Left lobe of liver (tissue), 2 donors: Measurements from ENCODE around the gene PRR29. TPM values are rescaled to one million over a fixed set of nuclear protein-coding genes. Genes with fewer than 3 reads are reported as not detected.

ENCODE experiments used
- ATAC-seq: fragments of 200-7000 bp; cut with Tn5 transposase; one replicate; pipeline ENCODE4 v1.9.1; 2020; ENCODE audit warnings: mild to moderate bottlenecking, moderate library complexity
- DNase-seq: peaks from one replicate; pipeline ENCODE4 v3.0.0-alpha.2; 2020; ENCODE audit warnings: low spot score
- total RNA-seq: library from RNA; stranded (reverse); gene quantifications from one replicate; pipeline ENCODE4 v1.2.1, GENCODE V29; 2021
- donor health status: DM: no; HTN: no; CAD: no; lungs with moderate emphysema.
- donor health status: DM: no; HTN: yes; CAD: no.

The PRR29 gene
- 0.18 TPM for total RNA-seq

DNA sequence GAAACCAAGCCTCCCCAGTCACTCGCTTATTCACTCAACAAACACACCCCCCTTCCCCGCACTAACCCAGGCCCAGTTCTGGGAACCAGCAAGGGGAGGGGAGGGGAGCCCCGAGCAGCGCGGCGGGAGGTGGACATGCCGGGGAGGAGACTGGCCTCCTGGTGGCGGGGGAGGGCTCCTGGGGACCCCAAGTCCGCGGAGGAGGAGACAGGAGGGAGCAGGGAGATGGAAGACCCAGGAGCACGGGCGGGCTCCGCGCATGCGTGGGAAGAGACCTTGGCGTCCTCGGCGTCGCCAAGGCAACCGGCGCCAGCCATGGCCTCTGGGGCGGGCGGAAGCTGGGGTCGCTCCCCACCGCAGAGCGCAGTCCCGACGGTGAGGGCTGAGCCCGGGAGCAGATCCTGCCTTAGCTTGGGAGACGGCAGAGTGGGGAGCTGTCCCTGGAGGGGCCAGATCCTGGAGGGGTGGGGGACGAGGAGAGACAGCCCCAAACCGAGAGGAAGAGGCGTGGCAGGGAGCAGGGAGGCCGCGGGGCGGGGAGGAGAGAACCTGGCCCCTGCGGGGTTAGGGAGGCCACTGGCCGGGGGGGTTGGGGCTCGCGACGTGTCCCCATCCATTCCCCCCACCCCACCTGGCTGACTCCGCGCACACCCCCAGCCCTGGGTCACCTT lies at the start of gene PRR29:
TSS of gene PRR29 (plus strand) at position 302 of the 671 bp plus-strand sequence. CDS start at position 316, 14 bp downstream.
- ATAC-seq: peak; percentile 60
- DNase-seq: no peak

DNA sequence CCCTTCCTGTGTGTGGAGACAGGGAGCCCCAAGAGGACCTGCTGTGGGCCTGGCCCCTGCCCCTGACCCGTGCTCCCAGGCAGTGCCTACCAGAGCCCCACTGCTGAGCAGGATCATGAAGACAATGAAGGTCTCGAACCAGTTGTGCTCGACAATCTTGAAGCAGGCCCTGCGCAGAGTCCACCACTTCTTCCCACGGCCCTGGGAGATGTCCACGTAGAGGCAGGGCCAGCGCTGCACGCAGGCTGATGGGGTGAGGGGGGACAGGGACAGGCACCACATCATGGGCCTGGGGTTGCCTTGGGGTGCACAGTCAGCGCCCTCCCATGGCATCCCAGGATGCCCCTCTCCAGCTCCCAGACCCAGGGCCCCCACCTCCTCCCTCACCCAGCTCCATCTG lies 49.6 kb upstream of the PRR29 start:
- ATAC-seq (no peak), DNase-seq (no peak)

DNA sequence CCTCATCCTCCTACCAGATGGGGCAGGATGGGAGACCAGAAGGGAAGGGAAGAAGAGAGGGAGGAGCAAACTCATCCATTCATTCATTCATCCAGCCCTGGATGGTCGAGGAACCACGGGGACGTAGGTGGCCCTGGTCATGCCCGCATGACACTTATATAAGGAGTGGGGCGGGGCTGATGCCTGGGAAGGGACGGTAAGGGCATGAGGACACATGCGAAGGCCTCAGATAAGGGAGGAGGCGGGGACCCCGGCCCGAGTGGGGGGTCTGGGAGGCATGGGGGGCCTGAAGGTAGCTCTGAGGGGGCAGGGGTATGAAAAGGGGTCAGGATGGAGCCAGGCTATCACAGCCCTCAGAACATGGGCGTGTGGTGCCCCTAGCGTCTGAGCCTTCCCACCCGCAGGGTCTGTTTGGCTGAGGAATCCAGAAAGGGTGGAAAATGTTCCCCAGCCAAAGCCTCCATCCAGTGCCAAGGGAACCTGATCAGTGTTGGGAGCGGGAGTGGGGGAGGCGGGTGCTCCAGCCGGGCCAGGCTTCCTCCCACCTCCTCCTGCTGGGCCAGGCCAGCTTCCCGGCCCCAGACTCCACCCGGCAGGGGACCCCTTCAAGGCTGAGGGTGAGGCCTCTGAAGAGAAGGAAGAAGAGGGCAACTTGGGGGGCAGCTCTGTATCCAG lies 48.4 kb upstream of the PRR29 start:
- ATAC-seq (no peak), DNase-seq (no peak)

DNA sequence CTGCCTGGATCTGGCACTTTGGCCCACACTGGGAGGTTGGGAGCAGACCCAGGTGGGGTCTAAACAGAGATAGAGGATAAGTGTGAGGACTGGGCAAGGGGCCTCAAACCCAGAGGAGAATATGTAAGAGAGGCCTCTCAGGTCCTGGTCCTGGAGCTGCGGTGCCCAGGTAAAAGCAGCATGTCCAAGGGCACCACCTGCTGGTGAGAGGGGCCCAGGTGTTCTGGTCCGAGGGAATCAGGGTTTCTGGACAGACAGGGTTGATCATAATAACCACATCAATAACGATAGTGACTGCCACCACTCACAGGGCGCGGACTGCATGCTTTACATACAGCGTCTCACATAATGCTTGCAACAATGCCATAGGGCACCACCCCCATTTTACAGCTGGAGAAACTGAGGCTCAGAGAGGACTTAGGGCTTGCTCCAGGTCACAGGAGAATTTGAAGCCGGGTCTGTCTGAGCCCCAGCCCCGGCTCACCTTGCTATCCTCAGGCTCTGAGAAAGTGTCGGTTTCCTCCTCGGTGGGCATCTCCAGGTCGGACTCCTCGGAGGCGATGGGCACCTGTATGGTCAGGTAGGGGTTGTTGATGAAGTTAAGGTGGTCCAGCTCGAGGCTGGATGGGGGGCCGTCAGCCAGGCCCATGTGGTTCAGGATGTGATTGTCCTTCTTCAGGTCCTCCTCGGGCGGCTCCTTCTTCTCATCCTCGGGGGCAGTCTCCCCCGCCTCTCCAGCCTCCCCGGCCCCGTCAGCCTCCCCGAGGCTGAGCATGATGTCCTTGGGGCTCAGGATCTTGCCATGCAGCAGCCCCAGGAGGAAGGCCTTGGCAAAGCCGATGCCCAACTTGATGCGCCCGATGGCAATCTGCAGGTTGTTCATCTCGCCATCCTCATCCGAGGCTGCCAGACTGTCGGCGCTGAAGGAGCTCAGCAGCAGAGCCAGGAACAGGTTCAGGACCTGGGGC lies 46.9 kb upstream of the PRR29 start:
- peak; percentile 81 for ATAC-seq

GRCh38 chr17:63954402-63955063 lies 43.6 kb upstream of the PRR29 start:
- ATAC-seq: no peak
- no peak for DNase-seq

More for the DNA sequence above, 46.9 kb upstream of the PRR29 start:
- DNase-seq: peak; percentile 60

GRCh38 chr17:63955232-63955631 lies 42.9 kb upstream of the PRR29 start:
- no peak for DNase-seq
- no peak for ATAC-seq

- DNase-seq (no peak), ATAC-seq (no peak)
These were observed 42.4 kb upstream of the PRR29 start for GRCh38 chr17:63955791-63956190.

- DNase-seq (no peak), ATAC-seq (no peak)
These were observed 41.7 kb upstream of the PRR29 start for GRCh38 chr17:63956296-63956920.

- DNase-seq (no peak), ATAC-seq (no peak)
These were observed 38.1 kb upstream of the PRR29 start for GRCh38 chr17:63960006-63960405.

DNA sequence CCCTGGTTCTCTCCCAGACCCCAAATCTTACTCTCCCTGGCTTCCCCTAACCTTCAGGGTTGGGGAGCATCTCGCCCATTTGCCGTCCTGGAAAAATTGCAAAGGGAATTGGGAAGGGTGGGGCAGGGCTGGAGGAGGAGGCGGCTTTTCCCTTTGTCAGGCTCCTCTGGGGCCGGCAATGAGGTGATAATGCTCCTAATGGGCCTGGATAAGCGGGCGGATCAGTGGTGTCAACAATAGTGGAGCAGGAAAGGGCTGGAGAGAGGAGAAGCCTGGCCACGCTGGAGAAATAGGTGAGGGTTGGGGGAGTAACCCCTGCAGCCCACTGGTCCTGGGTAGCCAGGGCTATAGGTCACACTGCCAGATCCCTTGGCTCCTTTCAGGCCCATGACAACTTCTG lies 37.7 kb upstream of the PRR29 start:
- DNase-seq: no peak
- ATAC-seq: no peak

GRCh38 chr17:63961355-63962212 lies 36.6 kb upstream of the PRR29 start:
- peak; percentile 76 for ATAC-seq
- DNase-seq: peak; percentile 73

- DNase-seq (no peak), ATAC-seq (no peak)
These were observed 35.8 kb upstream of the PRR29 start for GRCh38 chr17:63962298-63962744.

GRCh38 chr17:63963123-63963522 lies 35.0 kb upstream of the PRR29 start:
- no peak for DNase-seq
- ATAC-seq: peak; percentile 31

GRCh38 chr17:63966646-63967264 lies 31.4 kb upstream of the PRR29 start:
- no peak for DNase-seq
- no peak for ATAC-seq

DNA sequence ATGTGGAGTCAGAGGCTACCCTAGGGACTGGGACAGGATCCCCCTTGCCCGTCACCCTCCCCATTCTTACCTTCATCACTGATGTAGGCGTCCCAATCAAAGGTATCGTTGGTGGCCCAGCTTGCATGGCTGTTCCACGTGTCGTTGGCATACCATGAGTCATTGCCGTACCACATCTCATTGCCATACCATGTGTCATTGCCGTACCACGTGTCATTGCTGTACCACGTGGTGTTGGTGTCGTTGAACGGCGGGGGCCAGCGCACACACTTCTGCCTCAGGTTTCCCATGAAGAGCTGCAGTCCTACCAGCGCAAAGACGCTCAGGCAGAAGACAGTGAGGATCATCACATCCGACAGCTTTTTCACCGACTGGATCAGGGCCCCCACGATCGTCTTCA lies 30.2 kb upstream of the PRR29 start:
- ATAC-seq (no peak), DNase-seq (no peak)

GRCh38 chr17:63969278-63969677 lies 28.9 kb upstream of the PRR29 start:
- DNase-seq: no peak

DNA sequence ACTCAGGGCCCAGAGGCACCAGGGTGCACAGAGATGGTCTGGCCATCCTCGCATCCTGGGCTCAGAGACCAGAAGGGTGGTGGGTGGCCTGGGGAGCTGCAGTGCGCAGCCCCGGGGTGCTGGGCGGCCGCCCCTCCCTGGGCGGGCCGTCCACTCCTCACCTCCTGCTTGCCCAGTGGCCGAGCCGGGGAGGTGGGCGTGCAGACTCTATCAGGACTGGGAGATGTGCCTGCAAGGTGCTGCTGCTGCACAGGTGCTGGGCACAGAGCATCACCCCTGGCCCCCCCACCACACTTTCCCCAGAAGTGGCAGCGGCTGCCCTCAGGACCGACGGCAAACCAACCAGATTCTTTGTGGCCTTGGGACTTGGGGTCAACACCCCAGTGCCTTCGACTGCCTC lies 25.4 kb upstream of the PRR29 start, which contains the start of gene SCN4A:
TSS of gene SCN4A (minus strand) at position 123 of the 400 bp plus-strand sequence. CDS start at position 46, 77 bp downstream.
- DNase-seq: no peak
- no peak for ATAC-seq

More at GRCh38 chr17:63969278-63969677, 28.9 kb upstream of the PRR29 start:
- ATAC-seq: no peak

GRCh38 chr17:63973247-63973646 lies 24.9 kb upstream of the PRR29 start:
- no peak for ATAC-seq
- DNase-seq: no peak
